GM12878 (cell line): ENCODE measurements around the gene SMYD5. TPM values are rescaled to one million over a fixed set of nuclear protein-coding genes. Genes with fewer than 3 reads are reported as not detected.

Experiments used
- BRCA1 ChIP-seq: IDR thresholded peaks from 2 replicates; pipeline ENCODE4 v1.6.1; 2011; ENCODE audit warnings: low read depth, low read length, improper control_type of control experiment
- CBX3 ChIP-seq: fragments of 200-600 bp; sonication (generic); IDR thresholded peaks from 2 replicates; pipeline ENCODE4 v1.6.1; 2016; ENCODE audit warnings: low read depth, borderline replicate concordance
- HCFC1 ChIP-seq: fragments of 150-350 bp; IDR thresholded peaks from 2 replicates; pipeline ENCODE4 v1.6.1; 2014; ENCODE audit warnings: low read length
- HDAC2 ChIP-seq: fragments of 200-600 bp; sonication (generic); IDR thresholded peaks from 2 replicates; pipeline ENCODE4 v1.6.1; 2017
- POU2F2 ChIP-seq: IDR thresholded peaks from 3 replicates; pipeline ENCODE4 v1.6.1; 2011; ENCODE audit warnings: low read depth, mild to moderate bottlenecking, low read length, borderline replicate concordance
- RCOR1 ChIP-seq: conservative IDR thresholded peaks from 2 replicates; pipeline ENCODE4 v1.6.1; 2012; ENCODE audit warnings: low read depth, low read length, improper control_type of control experiment
- SUPT20H ChIP-seq: IDR thresholded peaks from 2 replicates; pipeline ENCODE4 v1.6.1; 2011; ENCODE audit warnings: low read depth, mild to moderate bottlenecking, low read length, moderate library complexity, borderline replicate concordance; ENCODE audit not compliant: control insufficient read depth
- polyA plus RNA-seq, 11 experiments: library from polyadenylated mRNA; depleted of rRNA in 4 of 11; unstranded in 6 of 11; stranded (reverse) in 5 of 11; fragments of >200 nt; fragmentation: Nextera tagmentation in 4 of 11; fragmentation: Illumina TruSeq in 1 of 11; extraction: Ambion mirVana in 4 of 11; extraction: Trizol in 1 of 11; gene quantifications; 1 replicate in 1 of 11; 2 replicates in 10 of 11; pipeline versions ENCODE4 v1.2.1 to v1.2.3, GENCODE V29; 2011 to 2016; ENCODE audit warnings: inconsistent platforms in 2 of 11, missing spikeins in 2 of 11, low read depth in 1 of 11
- total RNA-seq, 4 experiments: library from RNA; depleted of rRNA in 3 of 4; stranded (reverse); fragments of >200 nt in 3 of 4; fragmentation: Illumina TruSeq in 1 of 4; extraction: Trizol in 1 of 4; gene quantifications; 2 replicates each; pipeline versions ENCODE4 v1.2.1 to v1.2.3, GENCODE V29; 2013 to 2021
- TF ChIP-seq, protein P1 (sequence below): IDR thresholded peaks from 2 replicates; pipeline ENCODE4 v1.6.1; 2011; ENCODE audit warnings: borderline replicate concordance, low read depth, mild to moderate bottlenecking, moderate library complexity, low read length; ENCODE audit not compliant: insufficient read depth, poor library complexity, severe bottlenecking
- TF ChIP-seq, protein P2 (sequence below): IDR thresholded peaks from 2 replicates; pipeline ENCODE4 v1.6.1; 2012; ENCODE audit warnings: mild to moderate bottlenecking, low read depth, low read length
- TF ChIP-seq, protein P3 (sequence below): IDR thresholded peaks from 2 replicates; pipeline ENCODE4 v1.6.1; 2012; ENCODE audit warnings: low read depth, low read length, improper control_type of control experiment
- TF ChIP-seq, protein P4 (sequence below): fragments of 450-650 bp; IDR thresholded peaks from 2 replicates; pipeline ENCODE4 v1.6.1; 2017; ENCODE audit warnings: mild to moderate bottlenecking
- TF ChIP-seq, protein P5 (sequence below): fragments of 450-650 bp; formaldehyde crosslinking; IDR thresholded peaks from 2 replicates; pipeline ENCODE4 v1.4.0; 2020; ENCODE audit warnings: mild to moderate bottlenecking, moderate library complexity

Gene SMYD5
- total and polyA plus RNA-seq, 10 of the 15 experiments (the other 5 are each of a cell fraction or from before 2014, with no cell fraction given) = 6.1 to 35.3 (median 26.4) TPM

DNA sequence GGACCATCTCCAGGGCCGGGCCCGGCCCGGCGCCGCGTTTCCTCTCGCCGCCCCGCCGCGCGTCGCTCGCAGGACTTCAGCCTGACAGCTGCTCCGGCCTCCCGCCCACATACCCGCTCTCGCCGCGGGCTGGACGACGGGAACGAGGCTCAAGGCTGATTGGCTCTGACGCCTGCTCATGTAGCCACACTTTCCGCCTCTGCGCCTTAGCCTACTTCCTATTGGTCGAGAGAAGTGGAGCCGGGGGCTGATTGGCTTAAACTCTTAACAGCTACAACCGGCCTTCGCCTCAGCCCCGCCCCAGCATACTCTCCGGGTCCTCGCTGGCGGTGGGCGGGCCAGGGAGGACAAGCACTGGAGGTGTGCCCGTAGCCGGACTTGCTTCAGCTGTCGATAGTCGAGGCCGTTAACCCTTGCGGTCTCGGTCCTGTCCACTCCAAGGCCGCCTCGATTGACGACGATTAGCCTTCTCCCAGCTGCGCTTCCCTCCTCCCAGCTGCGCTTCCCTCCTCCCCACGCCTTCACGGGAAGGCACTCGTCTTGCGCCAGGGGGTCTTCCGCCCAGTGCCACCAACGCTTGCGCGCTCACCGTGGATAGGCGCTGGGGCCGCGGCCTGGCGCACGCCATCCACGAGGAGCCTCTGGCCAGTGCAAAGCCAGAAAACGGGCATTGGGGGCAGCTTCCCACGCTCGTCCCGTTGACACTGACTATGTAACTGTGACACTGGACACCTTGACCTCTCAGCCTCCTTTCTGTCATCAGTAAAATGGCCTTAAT, 19.3 kb downstream of the SMYD5 start, which contains the start of gene PRADC1 (continued):
- TF ChIP-seq, protein P1, sequence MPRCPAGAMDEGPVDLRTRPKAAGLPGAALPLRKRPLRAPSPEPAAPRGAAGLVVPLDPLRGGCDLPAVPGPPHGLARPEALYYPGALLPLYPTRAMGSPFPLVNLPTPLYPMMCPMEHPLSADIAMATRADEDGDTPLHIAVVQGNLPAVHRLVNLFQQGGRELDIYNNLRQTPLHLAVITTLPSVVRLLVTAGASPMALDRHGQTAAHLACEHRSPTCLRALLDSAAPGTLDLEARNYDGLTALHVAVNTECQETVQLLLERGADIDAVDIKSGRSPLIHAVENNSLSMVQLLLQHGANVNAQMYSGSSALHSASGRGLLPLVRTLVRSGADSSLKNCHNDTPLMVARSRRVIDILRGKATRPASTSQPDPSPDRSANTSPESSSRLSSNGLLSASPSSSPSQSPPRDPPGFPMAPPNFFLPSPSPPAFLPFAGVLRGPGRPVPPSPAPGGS = no peak
- TF ChIP-seq CBX3 (no peak), POU2F2 (no peak), SUPT20H (no peak), RCOR1 (no peak; the same call in 1 of the 2 replicates), HDAC2 (no peak), BRCA1 (no peak), HCFC1 (no peak; the same call in 1 of the 2 replicates)
- TF ChIP-seq, protein P2, sequence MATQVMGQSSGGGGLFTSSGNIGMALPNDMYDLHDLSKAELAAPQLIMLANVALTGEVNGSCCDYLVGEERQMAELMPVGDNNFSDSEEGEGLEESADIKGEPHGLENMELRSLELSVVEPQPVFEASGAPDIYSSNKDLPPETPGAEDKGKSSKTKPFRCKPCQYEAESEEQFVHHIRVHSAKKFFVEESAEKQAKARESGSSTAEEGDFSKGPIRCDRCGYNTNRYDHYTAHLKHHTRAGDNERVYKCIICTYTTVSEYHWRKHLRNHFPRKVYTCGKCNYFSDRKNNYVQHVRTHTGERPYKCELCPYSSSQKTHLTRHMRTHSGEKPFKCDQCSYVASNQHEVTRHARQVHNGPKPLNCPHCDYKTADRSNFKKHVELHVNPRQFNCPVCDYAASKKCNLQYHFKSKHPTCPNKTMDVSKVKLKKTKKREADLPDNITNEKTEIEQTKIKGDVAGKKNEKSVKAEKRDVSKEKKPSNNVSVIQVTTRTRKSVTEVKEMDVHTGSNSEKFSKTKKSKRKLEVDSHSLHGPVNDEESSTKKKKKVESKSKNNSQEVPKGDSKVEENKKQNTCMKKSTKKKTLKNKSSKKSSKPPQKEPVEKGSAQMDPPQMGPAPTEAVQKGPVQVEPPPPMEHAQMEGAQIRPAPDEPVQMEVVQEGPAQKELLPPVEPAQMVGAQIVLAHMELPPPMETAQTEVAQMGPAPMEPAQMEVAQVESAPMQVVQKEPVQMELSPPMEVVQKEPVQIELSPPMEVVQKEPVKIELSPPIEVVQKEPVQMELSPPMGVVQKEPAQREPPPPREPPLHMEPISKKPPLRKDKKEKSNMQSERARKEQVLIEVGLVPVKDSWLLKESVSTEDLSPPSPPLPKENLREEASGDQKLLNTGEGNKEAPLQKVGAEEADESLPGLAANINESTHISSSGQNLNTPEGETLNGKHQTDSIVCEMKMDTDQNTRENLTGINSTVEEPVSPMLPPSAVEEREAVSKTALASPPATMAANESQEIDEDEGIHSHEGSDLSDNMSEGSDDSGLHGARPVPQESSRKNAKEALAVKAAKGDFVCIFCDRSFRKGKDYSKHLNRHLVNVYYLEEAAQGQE = no peak
- TF ChIP-seq, protein P3, sequence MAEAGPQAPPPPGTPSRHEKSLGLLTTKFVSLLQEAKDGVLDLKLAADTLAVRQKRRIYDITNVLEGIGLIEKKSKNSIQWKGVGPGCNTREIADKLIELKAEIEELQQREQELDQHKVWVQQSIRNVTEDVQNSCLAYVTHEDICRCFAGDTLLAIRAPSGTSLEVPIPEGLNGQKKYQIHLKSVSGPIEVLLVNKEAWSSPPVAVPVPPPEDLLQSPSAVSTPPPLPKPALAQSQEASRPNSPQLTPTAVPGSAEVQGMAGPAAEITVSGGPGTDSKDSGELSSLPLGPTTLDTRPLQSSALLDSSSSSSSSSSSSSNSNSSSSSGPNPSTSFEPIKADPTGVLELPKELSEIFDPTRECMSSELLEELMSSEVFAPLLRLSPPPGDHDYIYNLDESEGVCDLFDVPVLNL = peak; percentile 83
- TF ChIP-seq, protein P4, sequence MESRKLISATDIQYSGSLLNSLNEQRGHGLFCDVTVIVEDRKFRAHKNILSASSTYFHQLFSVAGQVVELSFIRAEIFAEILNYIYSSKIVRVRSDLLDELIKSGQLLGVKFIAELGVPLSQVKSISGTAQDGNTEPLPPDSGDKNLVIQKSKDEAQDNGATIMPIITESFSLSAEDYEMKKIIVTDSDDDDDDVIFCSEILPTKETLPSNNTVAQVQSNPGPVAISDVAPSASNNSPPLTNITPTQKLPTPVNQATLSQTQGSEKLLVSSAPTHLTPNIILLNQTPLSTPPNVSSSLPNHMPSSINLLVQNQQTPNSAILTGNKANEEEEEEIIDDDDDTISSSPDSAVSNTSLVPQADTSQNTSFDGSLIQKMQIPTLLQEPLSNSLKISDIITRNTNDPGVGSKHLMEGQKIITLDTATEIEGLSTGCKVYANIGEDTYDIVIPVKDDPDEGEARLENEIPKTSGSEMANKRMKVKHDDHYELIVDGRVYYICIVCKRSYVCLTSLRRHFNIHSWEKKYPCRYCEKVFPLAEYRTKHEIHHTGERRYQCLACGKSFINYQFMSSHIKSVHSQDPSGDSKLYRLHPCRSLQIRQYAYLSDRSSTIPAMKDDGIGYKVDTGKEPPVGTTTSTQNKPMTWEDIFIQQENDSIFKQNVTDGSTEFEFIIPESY = no peak
- TF ChIP-seq, protein P5, sequence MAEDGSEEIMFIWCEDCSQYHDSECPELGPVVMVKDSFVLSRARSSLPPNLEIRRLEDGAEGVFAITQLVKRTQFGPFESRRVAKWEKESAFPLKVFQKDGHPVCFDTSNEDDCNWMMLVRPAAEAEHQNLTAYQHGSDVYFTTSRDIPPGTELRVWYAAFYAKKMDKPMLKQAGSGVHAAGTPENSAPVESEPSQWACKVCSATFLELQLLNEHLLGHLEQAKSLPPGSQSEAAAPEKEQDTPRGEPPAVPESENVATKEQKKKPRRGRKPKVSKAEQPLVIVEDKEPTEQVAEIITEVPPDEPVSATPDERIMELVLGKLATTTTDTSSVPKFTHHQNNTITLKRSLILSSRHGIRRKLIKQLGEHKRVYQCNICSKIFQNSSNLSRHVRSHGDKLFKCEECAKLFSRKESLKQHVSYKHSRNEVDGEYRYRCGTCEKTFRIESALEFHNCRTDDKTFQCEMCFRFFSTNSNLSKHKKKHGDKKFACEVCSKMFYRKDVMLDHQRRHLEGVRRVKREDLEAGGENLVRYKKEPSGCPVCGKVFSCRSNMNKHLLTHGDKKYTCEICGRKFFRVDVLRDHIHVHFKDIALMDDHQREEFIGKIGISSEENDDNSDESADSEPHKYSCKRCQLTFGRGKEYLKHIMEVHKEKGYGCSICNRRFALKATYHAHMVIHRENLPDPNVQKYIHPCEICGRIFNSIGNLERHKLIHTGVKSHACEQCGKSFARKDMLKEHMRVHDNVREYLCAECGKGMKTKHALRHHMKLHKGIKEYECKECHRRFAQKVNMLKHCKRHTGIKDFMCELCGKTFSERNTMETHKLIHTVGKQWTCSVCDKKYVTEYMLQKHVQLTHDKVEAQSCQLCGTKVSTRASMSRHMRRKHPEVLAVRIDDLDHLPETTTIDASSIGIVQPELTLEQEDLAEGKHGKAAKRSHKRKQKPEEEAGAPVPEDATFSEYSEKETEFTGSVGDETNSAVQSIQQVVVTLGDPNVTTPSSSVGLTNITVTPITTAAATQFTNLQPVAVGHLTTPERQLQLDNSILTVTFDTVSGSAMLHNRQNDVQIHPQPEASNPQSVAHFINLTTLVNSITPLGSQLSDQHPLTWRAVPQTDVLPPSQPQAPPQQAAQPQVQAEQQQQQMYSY (CRISPR knock-in tag) = no peak
